ENCODE results near the gene HPSE2.

GRCh38 chr10:98619446-98619845 is 616.2 kb downstream of the HPSE2 start:
- no peak for TF ChIP-seq PATZ1 (CRISPR knock-in tag; IDR thresholded peaks at IDR 0.05; ENCODE audit: borderline replicate concordance)
- no peak for TF ChIP-seq OSR1 (CRISPR knock-in tag; IDR thresholded peaks at IDR 0.05)
- TF ChIP-seq ZFP30 (CRISPR knock-in tag; IDR thresholded peaks at IDR 0.05), result no peak
- no peak for TF ChIP-seq TSHZ2 (CRISPR knock-in tag; IDR thresholded peaks at IDR 0.05)
